Kidney epithelial cell (primary cell): ENCODE data around the gene GRIN1. TPM values are rescaled to one million over a fixed set of nuclear protein-coding genes. Genes with fewer than 3 reads are reported as not detected.

Experiments
- DNase-seq: peaks from one replicate; pipeline ENCODE4 v3.0.0-alpha.2; 2010; ENCODE audit warnings: low read depth
- H3K27me3 ChIP-seq: 2 replicates; pipeline ENCODE4 v1.6.0; 2011; ENCODE audit warnings: low read length; ENCODE audit not compliant: control insufficient read depth, insufficient read depth
- H3K36me3 ChIP-seq: 2 replicates; pipeline ENCODE4 v1.5.1; 2011; ENCODE audit warnings: low read length; ENCODE audit not compliant: control insufficient read depth, insufficient read depth
- H3K4me3 ChIP-seq: 2 replicates; pipeline ENCODE4 v1.5.1; 2011; ENCODE audit warnings: low read depth, mild to moderate bottlenecking, control low read depth, low read length
- total RNA-seq: library from RNA; depleted of rRNA; stranded (reverse); fragments of >200 nt; gene quantifications from 2 replicates; pipeline ENCODE4 v1.2.3, GENCODE V29; 2015
- TF ChIP-seq, protein P1 (sequence below): IDR thresholded peaks from 2 replicates; pipeline ENCODE4 v1.5.1; 2011; ENCODE audit warnings: mild to moderate bottlenecking, moderate library complexity, low read length, control low read depth, inconsistent platforms; ENCODE audit not compliant: insufficient read depth, poor library complexity, severe bottlenecking

Gene GRIN1
- 0.04 TPM in 1 of 2 replicates, not detected in the other for total RNA-seq

DNA sequence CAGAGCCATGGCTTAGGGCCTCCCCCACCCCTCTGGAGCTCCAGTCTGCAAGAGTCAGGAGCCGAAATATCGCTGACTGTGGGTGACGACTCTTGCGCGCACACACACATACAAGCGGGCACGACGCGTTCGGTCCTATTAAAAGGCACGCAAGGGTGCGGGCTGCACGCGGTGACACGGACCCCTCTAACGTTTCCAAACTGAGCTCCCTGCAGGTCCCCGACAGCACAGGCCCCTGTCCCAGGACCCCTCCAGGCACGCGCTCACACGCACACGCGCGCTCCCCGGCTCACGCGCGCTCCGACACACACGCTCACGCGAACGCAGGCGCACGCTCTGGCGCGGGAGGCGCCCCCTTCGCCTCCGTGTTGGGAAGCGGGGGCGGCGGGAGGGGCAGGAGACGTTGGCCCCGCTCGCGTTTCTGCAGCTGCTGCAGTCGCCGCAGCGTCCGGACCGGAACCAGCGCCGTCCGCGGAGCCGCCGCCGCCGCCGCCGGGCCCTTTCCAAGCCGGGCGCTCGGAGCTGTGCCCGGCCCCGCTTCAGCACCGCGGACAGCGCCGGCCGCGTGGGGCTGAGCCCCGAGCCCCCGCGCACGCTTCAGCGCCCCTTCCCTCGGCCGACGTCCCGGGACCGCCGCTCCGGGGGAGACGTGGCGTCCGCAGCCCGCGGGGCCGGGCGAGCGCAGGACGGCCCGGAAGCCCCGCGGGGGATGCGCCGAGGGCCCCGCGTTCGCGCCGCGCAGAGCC lies at the start of gene GRIN1:
TSS of gene GRIN1 (plus strand) at position 433 of the 746 bp plus-strand sequence. CDS start 333 bp downstream, outside the sequence.
- TF ChIP-seq, protein P1, sequence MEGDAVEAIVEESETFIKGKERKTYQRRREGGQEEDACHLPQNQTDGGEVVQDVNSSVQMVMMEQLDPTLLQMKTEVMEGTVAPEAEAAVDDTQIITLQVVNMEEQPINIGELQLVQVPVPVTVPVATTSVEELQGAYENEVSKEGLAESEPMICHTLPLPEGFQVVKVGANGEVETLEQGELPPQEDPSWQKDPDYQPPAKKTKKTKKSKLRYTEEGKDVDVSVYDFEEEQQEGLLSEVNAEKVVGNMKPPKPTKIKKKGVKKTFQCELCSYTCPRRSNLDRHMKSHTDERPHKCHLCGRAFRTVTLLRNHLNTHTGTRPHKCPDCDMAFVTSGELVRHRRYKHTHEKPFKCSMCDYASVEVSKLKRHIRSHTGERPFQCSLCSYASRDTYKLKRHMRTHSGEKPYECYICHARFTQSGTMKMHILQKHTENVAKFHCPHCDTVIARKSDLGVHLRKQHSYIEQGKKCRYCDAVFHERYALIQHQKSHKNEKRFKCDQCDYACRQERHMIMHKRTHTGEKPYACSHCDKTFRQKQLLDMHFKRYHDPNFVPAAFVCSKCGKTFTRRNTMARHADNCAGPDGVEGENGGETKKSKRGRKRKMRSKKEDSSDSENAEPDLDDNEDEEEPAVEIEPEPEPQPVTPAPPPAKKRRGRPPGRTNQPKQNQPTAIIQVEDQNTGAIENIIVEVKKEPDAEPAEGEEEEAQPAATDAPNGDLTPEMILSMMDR, result no peak
- Histone ChIP-seq H3K27me3 (peaks cover 79% of the 10 kb centered on the region), H3K36me3 (no peaks in the 10 kb centered on the region), H3K4me3 (no peak within 1 kb of the TSS)
- DNase-seq, result no peak

DNA sequence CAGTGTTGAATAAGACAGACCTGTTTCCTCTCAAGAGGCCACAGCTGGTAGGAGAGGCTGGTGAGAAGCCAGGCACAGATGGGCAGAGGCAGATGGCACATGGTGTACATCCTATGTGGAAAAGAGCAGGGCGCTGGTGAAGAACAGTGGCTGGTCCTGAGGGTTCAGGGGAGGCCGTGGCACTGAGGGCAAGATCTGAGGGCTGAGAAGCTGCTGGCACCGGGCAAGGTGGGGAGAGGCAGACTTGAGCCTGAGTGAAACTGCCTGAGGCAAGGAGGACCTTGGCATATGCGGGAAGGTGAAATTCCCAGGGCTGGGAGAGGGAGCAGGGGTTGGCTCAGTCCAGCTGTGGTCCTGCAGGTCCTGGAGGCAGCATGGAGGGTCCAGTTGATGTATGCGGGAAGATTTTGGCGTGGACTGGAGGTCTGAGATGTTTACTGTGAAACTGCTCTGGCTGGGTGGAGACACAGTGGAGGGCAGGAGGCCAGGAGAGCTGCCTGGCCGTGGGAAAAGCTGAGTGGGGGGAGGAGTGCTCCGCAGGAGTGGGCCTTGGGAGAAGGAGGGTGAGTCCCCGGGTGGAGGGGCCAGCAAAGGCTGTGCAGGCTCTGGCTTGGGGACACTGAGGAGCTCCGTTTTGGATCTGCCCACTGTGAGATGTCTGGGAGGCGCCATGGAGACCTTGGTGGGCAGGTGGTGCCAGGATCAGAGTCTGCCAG lies 49.6 kb upstream of the GRIN1 start:
- no peak for DNase-seq
- Histone ChIP-seq H3K27me3 (no peaks in the 10 kb centered on the region), H3K4me3 (no peak overlapping the region), H3K36me3 (no peaks in the 10 kb centered on the region)
- TF ChIP-seq, protein P1, result no peak

DNA sequence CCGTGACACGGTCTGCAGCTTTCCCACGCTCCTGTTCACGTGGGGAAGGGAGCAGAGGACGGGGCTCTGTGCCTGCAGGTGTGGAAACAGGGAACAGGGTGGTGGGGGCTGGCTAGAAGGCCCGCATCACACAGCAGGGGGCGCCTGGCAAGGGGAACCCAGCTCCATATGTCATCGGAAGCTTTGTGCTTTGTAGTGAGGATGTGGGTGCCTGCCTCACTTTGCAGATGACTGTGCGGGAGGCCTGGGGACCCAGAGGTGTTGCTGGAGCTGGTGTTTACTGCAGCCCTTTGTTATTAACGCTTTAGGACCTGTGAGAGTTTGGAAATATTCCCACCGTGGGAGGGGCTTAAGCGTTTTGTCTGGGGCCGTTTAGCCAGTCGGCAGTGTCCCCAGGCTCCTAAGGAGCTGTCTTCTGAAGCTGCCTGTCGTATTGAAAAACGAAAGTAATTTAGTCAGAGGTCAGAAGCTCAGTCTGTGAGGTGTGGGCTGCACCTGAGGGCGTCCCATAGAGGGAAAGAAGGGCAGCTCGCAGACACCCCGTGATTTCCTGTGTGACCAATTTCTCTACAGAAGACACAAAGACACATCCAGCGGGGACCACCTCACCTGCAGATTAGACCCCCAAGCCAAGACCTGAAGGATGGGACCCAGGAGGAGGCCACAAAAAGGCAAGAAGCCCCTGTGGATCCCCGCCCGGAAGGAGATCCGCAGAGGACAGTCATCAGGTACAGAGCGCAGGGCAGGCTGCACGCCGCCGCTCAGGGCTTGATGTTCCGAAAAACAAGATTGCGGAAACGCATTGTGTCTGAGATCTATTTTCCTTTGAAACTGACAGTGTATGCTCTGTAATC lies 43.1 kb upstream of the GRIN1 start:
- Histone ChIP-seq H3K27me3 (no peaks in the 10 kb centered on the region), H3K36me3 (peaks cover 5% of the 10 kb centered on the region), H3K4me3 (no peak overlapping the region)
- DNase-seq, result no peak
- TF ChIP-seq, protein P1, result peak; percentile 38

DNA sequence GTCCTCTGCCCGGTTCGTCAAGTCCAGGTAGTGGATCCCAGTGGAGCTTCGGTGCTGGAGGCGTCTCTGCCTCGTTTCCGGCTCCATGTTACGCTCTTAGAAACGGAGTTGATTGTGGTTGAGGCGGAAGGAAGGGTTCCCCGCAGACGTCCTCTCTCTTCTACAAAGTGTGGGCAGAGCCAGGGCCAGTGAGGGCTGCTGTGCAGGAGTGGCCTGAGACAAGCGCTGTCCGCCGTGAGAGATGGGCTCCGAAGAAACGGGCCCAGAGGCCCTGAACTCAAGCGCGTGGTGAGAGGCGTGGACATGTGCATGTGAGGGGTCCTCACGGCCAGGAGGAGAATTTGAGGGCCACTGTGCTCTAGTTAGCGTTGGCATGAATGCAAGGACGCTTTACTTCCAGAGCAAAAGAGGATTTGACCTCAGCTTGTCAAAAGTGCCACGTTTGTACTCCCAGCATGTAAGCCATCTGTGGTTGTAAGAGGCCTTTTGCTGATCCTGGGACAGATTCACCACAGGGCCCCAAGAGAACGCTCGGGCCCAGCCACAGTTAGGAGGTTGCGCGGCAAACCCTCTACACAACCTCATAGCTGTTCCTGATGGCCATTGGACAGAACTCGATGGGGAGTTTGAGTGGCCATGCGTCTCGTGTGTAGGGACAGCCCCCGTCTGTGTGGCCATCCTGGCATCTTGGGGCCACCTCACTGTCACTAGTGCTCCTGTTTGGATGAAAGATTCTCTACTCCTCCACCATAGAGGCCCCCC lies 42.0 kb upstream of the GRIN1 start:
- no peak overlapping the region for H3K4me3 ChIP-seq
- no peaks in the 10 kb centered on the region for H3K27me3 ChIP-seq
- no peak for DNase-seq
- TF ChIP-seq, protein P1, result no peak
- peaks cover 9% of the 10 kb centered on the region for H3K36me3 ChIP-seq

- no peaks in the 10 kb centered on the region for H3K27me3 ChIP-seq
- TF ChIP-seq, protein P1, result no peak
- no peak overlapping the region for H3K4me3 ChIP-seq
- no peak for DNase-seq
- H3K36me3 ChIP-seq, result peaks cover 10% of the 10 kb centered on the region
Observed at GRCh38 chr9:137097761-137098462, 41.0 kb upstream of the GRIN1 start.
